Measurements from ENCODE around the gene ARID3B. TPM values are rescaled to one million over a fixed set of nuclear protein-coding genes. Genes with fewer than 3 reads are reported as not detected.
"Not testable (repeated sequence)": the region's sequence is repeated elsewhere in the genome, so short reads cannot be mapped to it uniquely, and the experiment has no call there.

ARID3B gene
- total RNA-seq, 1 donor from 2014 or later, result 154 TPM

GRCh38 chr15:74531144-74531811 is 9.7 kb upstream of the ARID3B start:
- TF ChIP-seq, protein P1, sequence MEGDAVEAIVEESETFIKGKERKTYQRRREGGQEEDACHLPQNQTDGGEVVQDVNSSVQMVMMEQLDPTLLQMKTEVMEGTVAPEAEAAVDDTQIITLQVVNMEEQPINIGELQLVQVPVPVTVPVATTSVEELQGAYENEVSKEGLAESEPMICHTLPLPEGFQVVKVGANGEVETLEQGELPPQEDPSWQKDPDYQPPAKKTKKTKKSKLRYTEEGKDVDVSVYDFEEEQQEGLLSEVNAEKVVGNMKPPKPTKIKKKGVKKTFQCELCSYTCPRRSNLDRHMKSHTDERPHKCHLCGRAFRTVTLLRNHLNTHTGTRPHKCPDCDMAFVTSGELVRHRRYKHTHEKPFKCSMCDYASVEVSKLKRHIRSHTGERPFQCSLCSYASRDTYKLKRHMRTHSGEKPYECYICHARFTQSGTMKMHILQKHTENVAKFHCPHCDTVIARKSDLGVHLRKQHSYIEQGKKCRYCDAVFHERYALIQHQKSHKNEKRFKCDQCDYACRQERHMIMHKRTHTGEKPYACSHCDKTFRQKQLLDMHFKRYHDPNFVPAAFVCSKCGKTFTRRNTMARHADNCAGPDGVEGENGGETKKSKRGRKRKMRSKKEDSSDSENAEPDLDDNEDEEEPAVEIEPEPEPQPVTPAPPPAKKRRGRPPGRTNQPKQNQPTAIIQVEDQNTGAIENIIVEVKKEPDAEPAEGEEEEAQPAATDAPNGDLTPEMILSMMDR (IDR thresholded peaks at IDR 0.05; ENCODE audit: partially characterized antibody, unreplicated experiment), result no peak
- Mint-ChIP-seq H3K27ac (ENCODE audit: unreplicated experiment) (peak overlapping the region; percentile 89), H3K27me3 (ENCODE audit: unreplicated experiment) (peaks cover 5% of the 10 kb centered on the region), H3K4me1 (ENCODE audit: low read depth, unreplicated experiment) (peaks cover 21% of the 10 kb centered on the region), H3K36me3 (ENCODE audit: unreplicated experiment) (no peaks in the 10 kb centered on the region), H3K4me3 (ENCODE audit: unreplicated experiment) (peak overlapping the region; percentile 60), H3K9me3 (ENCODE audit: unreplicated experiment) (peaks cover 7% of the 10 kb centered on the region)
- DNase-seq, result no peak

DNA sequence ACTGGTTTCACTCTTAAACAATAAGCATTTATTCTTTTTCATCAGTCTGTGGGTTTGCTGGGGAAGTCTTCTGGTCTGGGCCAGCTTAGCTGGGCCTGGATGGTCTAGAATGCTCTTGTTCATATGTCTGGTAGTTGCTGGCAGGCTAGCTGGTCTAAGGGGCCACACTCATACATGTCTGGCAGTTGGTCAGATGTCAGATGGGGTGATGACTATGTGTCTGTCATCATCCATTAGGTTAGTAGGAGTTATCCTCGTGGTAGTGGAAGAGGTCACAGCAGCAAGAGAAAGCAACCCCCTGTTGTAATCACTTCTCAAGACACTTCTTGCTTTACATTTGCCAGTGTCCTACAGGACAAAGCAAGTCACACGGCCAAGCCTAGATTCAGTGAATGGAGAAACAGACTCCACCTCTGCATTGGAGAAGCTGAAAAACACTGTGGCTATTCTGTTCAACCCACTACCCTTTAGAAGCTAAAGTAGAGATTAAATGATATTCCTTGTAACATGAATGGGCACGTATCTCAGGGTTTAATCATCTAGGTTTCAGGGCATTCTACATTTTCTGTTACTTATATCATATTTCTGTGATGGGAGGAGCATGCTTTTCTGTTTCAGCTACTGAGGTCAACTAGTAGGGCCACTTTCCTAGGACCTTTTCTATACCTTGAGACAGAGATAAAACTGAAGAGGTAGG is 5.5 kb upstream of the ARID3B start:
- Mint-ChIP-seq H3K36me3 (ENCODE audit: unreplicated experiment) (no peaks in the 10 kb centered on the region), H3K27ac (ENCODE audit: unreplicated experiment) (no peak overlapping the region), H3K4me3 (ENCODE audit: unreplicated experiment) (no peak overlapping the region), H3K27me3 (ENCODE audit: unreplicated experiment) (peaks cover 10% of the 10 kb centered on the region), H3K4me1 (ENCODE audit: low read depth, unreplicated experiment) (peaks cover 17% of the 10 kb centered on the region), H3K9me3 (ENCODE audit: unreplicated experiment) (peaks cover 16% of the 10 kb centered on the region)
- no peak for DNase-seq
- TF ChIP-seq, protein P1 (IDR thresholded peaks at IDR 0.05; ENCODE audit: partially characterized antibody, unreplicated experiment), result no peak

- Mint-ChIP-seq H3K27ac (ENCODE audit: unreplicated experiment) (no peak overlapping the region), H3K4me3 (ENCODE audit: unreplicated experiment) (no peak overlapping the region), H3K36me3 (ENCODE audit: unreplicated experiment) (no peaks in the 10 kb centered on the region), H3K4me1 (ENCODE audit: low read depth, unreplicated experiment) (peaks cover 13% of the 10 kb centered on the region), H3K9me3 (ENCODE audit: unreplicated experiment) (peaks cover 18% of the 10 kb centered on the region), H3K27me3 (ENCODE audit: unreplicated experiment) (peaks cover 8% of the 10 kb centered on the region)
- DNase-seq, result no peak
- TF ChIP-seq, protein P1 (IDR thresholded peaks at IDR 0.05; ENCODE audit: partially characterized antibody, unreplicated experiment), result no peak
Observed at GRCh38 chr15:74537736-74538135, 3.3 kb upstream of the ARID3B start.

GRCh38 chr15:74539521-74539920 is 1.5 kb upstream of the ARID3B start:
- Mint-ChIP-seq H3K4me1 (ENCODE audit: low read depth, unreplicated experiment) (peaks cover 20% of the 10 kb centered on the region), H3K27ac (ENCODE audit: unreplicated experiment) (peak overlapping the region; percentile 60)
- DNase-seq, result not testable (repeated sequence)

GRCh38 chr15:74540161-74540760 is 759 bp upstream of the ARID3B start:
- TF ChIP-seq, protein P1 (IDR thresholded peaks at IDR 0.05; ENCODE audit: partially characterized antibody, unreplicated experiment), result no peak
- Mint-ChIP-seq H3K27ac (ENCODE audit: unreplicated experiment) (peak overlapping the region; percentile 78), H3K9me3 (ENCODE audit: unreplicated experiment) (peaks cover 21% of the 10 kb centered on the region), H3K4me1 (ENCODE audit: low read depth, unreplicated experiment) (peaks cover 21% of the 10 kb centered on the region), H3K27me3 (ENCODE audit: unreplicated experiment) (peaks cover 8% of the 10 kb centered on the region), H3K36me3 (ENCODE audit: unreplicated experiment) (no peaks in the 10 kb centered on the region), H3K4me3 (ENCODE audit: unreplicated experiment) (peak overlapping the region; percentile 97)
- no peak for DNase-seq

More at GRCh38 chr15:74539521-74539920, 1.5 kb upstream of the ARID3B start:
- H3K4me3 Mint-ChIP-seq (ENCODE audit: unreplicated experiment), result peak overlapping the region; percentile 63
- H3K9me3 Mint-ChIP-seq (ENCODE audit: unreplicated experiment), result peaks cover 21% of the 10 kb centered on the region
- not testable (repeated sequence) for H3K36me3 Mint-ChIP-seq (ENCODE audit: unreplicated experiment); H3K27me3 Mint-ChIP-seq (ENCODE audit: unreplicated experiment)
